LoVo (cell line): ENCODE measurements around the gene UBE2Q2.
"Not testable (repeated sequence)": the region's sequence is repeated elsewhere in the genome, so short reads cannot be mapped to it uniquely, and the experiment has no call there.

ENCODE experiments used
- DNase-seq: peaks from one replicate; pipeline ENCODE4 v3.0.0-alpha.2; 2016; ENCODE audit warnings: low spot score

Gene UBE2Q2

DNA sequence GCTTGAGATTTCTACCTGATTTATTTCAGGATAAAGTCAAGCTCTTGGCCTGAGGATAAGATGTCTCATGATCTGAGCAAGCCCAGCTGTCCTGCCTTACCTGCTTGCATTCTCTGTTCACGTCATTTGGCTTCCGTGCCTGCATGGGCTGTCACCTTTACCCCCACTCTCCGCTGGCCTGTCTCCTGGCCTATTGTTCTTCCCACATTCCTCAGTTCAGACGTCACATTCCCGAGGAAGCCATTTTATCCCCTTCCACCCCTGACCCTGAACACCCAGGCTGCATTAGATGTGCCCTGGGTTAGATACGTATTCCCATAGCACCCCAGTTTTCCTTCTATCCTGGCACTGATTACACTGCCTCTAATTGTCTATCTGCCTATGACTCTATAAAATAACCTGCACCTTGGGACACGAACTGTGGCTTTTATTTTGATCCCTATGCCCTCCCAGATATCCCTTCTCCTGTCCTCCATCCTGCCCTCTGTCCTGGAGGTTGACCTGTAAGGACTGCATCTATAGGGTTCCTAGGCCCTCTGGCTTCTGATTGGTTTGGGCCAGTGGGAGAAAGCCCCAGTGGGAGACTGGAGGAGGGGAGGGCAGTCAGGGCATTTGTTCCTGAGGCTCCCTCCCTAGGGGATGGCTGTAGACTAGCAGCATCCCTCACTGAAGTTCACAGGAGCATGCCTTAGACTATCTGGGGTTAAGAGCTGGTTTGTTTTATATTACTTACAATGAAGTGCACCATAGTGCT is 19.2 kb upstream of the UBE2Q2 start:
- no peak for DNase-seq

- DNase-seq: no peak
Observed at GRCh38 chr15:75827691-75828090, 15.6 kb upstream of the UBE2Q2 start.

GRCh38 chr15:75828429-75828828 is 14.8 kb upstream of the UBE2Q2 start:
- no peak for DNase-seq

DNA sequence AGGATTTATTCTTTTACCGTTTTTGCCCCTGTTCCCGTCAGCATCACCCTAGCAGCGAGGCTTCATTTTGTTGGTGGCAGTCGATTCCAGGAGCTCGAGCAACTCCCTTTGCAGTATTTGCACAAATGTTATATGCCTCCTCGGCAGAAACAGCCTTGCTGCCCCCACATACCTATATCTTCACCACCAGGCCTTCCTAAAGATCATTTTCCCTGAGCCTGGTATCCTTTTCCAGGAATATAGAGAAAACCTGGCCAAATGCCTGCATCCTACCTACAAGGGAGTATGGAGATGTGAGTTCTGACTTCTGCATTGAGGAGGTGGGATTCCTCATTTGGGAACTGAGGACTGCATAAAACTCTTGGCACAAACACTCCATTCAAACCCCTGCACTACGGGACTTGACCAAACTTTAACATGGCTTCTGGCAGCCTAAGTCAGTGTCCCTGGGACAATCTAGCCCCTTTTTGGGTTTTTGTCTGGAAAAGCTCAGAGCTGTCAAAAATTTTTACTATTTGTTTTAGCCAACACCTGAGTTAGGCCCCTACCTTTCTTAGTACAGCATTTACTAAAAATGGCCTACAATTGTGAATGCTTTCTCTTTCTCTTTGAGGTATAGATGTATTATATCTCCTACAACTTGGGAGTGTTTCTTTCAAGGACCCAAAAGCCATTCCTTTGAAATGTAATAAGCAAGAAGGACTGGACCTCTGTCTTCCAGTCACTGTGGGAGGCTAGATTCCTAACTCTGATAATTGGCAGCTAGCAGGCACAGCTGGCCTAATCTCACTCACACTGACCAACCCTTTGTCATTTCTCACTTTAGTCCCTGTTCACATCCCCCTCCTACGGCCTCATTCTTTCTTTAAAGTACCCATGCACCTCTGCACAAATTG is 12.1 kb upstream of the UBE2Q2 start:
- DNase-seq: no peak

- no peak for DNase-seq
Observed at GRCh38 chr15:75831806-75832102, 11.5 kb upstream of the UBE2Q2 start.

GRCh38 chr15:75832114-75832513 is 11.1 kb upstream of the UBE2Q2 start:
- no peak for DNase-seq

DNA sequence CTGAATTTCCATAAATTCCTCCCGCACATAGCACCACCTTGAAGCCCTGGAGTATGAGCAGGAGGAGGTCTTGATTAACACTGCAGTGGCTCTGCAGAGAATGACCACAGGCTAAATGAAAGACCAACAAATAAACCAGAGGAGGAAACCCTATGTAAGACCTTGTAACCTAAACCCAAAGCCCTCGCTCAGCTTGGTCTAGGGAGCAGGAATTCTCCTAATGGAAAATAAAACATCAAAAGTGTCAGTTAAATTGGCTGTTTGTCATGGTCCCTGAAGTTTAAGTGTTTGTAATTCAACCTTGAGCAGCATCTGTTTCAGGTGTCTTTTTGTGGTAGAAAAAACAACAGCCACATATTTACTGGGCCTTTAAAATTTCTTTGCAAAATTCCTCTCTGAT is 9.2 kb upstream of the UBE2Q2 start:
- no peak for DNase-seq

DNA sequence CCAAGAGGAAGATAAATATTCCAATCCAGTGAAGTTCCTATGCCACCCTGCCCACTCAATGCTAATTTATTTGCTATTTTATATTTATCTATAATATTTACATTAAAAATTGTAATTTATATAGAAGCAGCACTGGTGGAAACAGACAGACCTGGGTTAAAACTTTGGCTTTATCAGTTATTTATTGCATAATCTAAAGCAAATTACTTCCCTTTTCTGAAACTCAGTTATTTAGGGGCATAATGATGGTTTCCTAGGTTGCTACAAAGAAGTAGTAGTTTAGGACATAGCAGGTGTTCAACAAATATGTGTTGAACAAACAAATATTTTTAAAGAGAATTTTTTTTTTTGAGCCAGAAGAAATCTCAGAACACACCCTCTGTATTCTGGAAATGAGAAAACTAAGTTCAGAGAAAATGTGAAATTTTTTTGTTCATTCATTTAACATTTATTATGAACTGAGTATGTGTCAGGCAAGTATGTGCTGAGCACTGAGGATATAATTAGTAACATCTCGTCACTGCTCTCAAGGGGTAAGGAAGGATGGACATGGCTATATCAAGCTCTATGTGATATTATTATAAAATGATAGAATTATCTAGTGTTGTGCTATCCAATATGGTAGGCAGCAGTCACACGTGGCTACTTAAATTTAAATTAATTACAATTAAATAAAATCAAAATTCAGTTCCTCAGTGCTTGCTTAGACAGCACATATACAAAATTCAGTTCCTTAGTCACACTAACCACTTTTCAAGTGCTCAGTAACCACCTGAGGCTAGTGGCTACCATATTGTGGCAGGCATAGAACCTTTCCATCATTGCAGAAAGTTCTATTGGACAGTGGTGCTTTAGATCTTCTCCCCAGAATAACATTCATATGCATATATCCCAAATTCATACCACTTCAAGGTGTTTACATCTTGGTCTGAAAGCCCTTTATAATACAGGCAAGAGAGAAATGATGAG is 7.0 kb upstream of the UBE2Q2 start:
- DNase-seq: no peak

DNA sequence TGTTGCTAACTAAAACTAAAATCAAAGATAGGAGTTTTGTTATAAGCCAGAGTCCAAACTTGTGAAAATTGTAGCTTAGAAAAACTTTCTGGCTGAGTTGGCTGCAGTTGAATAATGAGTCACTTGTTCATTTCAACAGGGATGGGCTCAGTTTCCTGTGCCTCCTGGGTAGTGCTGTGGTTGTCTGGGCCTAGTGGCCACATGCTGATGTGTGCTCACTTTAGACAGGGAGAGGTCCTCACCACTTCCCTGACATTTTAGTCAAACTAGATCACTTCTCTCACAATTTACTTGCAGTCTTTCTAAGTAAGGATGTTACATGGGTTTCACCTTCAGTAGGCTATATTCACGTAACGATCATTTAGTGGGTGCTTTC is 6.3 kb upstream of the UBE2Q2 start:
- DNase-seq: no peak

DNA sequence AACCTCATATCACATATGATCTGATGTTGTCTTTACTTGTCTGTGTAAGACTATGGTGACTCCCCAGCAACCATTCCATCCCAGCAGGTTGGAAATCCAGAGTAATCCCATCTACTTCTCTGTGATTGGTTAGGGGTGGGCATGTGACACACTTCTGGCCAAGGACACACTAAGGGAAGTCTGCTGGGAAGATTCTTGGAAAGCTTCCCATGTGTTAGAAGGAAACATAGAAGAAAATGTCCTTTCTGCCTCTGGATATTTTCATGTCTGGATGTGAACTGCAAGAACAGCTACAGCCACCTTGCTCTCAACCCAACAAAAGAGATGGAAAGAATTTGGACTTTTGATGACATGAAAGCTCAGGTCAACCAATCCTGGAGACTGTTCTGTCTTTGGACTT is 2.6 kb upstream of the UBE2Q2 start:
- DNase-seq: peak; percentile 15

GRCh38 chr15:75841626-75842025 is 1.6 kb upstream of the UBE2Q2 start:
- no peak for DNase-seq

DNA sequence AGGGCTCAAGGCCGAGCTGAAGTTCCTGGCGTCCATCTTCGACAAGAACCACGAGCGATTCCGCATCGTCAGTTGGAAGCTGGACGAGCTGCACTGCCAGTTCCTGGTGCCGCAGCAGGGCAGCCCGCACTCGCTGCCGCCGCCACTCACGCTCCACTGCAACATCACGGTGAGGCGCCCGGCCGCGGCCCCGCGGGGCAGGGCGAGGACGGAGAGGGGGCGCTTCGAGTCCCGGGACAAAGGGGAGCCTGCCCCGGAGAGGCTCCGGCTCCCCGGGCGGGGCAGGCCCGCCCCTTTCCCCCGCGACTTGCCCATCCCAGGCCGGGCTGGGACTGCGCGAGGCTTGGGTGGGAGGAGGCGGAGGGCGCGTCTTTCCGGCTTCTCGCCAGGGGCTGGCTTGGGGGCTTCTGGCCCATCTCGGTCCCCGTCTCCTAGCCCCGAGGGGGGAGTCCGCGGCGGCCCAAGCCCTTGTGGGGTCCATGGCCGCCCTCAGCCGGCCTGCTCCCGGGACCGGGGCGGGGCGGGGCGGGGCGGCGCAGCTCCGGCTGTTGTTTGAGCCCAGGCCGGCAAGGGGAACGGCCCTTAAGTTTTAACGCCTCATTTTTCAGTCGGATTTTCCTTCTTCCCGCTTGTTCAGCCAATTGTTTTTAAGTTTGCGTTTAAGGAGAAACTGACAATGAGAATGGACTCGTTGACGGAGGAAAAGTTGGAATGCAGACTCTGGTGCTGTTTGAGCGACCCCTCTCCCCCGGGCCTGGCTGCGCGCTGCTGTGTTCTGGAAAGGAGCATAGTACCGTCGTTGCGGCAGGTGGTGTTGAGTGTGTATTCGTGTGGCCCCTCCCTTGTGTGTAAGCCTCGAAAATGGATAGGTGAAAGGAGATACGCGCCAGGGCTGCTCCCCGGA is 683 bp downstream of the UBE2Q2 start:
- DNase-seq: peak; percentile 46

GRCh38 chr15:75844629-75845335 is 1.5 kb downstream of the UBE2Q2 start:
- no peak for DNase-seq

DNA sequence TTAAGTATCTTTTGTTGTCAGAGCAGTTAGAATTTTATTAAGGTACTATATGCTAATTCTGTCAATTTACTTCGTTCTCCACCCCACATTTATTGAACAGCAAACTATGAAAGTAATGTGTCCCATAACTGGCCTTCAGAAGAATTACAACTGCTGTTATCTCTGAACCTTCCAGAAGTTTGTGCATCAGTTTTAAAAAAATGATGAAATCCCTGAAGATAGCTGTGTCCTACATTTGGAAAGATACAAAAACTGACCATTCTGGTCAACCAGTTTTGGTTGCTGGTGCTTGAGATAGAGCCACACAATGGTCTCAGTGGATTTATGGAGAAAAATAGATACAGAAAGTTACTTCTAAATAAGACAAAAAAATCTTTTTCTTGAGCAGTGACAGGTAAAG is 5.9 kb downstream of the UBE2Q2 start:
- DNase-seq: no peak

DNA sequence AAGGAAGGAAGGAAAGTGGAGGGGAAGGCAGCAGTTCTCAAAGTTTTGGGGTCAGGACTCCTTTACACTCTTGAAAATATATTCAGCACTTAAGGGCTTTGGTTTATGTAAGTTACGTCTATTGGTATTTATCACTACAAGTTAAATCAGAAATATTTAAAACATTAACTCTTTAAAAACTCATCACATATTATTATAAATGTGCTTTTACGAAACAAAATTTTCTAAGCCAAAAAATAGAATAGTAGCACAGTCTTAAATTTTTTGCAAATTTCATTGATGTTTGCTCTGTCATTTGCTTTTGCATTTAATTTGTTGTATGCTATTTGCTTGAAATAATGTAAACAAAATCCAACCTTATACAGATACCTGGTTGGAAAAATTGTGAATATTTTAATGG is 7.5 kb downstream of the UBE2Q2 start:
- no peak for DNase-seq

- not testable (repeated sequence) for DNase-seq
Observed at GRCh38 chr15:75851566-75851965, 8.3 kb downstream of the UBE2Q2 start.

DNA sequence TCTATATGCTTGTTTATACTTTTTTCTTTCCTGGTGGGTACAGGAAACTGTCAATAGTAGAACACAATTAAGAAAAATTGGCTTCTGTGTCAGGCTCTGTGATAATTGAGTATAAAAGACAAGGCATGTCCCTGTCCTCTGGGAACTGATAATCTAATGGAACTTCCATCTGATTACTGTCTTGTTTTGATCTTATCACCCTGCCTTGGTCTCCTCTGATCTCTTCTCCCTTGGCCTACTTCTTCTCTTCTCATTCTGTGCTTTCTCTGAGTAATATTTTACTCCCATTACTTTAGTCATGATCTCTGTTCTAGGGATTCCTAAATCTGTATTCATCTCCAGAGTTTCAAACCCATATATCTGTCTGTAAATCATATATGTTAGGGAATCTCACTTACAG is 14.6 kb downstream of the UBE2Q2 start:
- no peak for DNase-seq

- no peak for DNase-seq
Observed at GRCh38 chr15:75861750-75862402, 18.6 kb downstream of the UBE2Q2 start.

GRCh38 chr15:75862796-75863195 is 19.5 kb downstream of the UBE2Q2 start:
- DNase-seq: no peak
